Astrocyte of the hippocampus (primary cell): ENCODE measurements around the gene TMEM89.

Source experiments
- DNase-seq: peaks from one replicate; pipeline ENCODE4 v3.0.0; 2011; ENCODE audit warnings: low read depth, low spot score

TMEM89 gene

GRCh38 chr3:48642605-48643004, 21.0 kb upstream of the TMEM89 start:
- DNase-seq, result no peak

GRCh38 chr3:48641396-48641795, 19.8 kb upstream of the TMEM89 start:
- no peak for DNase-seq

GRCh38 chr3:48639944-48640606, 18.5 kb upstream of the TMEM89 start:
- DNase-seq, result no peak

- no peak for DNase-seq
Observed at GRCh38 chr3:48637305-48637704, 15.7 kb upstream of the TMEM89 start.

GRCh38 chr3:48636149-48636655, 14.6 kb upstream of the TMEM89 start:
- no peak for DNase-seq

GRCh38 chr3:48635222-48636021, 13.9 kb upstream of the TMEM89 start, which contains the start of gene SLC26A6:
TSS of gene SLC26A6 (minus strand) at chr3:48635461. CDS start at chr3:48635393, 68 bp downstream.
- peak; percentile 99 for DNase-seq

- DNase-seq, result peak; percentile 75
Observed at GRCh38 chr3:48634661-48635221, 13.2 kb upstream of the TMEM89 start.

GRCh38 chr3:48633743-48634142, 12.2 kb upstream of the TMEM89 start:
- no peak for DNase-seq

- no peak for DNase-seq
Observed at GRCh38 chr3:48633256-48633655, 11.7 kb upstream of the TMEM89 start.

GRCh38 chr3:48631516-48632448, 10.2 kb upstream of the TMEM89 start:
- no peak for DNase-seq

- no peak for DNase-seq
Observed at GRCh38 chr3:48630833-48631232, 9.3 kb upstream of the TMEM89 start.

- DNase-seq, result no peak
Observed at GRCh38 chr3:48630407-48630806, 8.8 kb upstream of the TMEM89 start.

GRCh38 chr3:48629894-48630293, 8.3 kb upstream of the TMEM89 start:
- DNase-seq, result no peak

GRCh38 chr3:48628277-48629017, 6.9 kb upstream of the TMEM89 start:
- DNase-seq, result no peak

GRCh38 chr3:48625600-48625999, 4.0 kb upstream of the TMEM89 start:
- DNase-seq, result no peak

GRCh38 chr3:48624767-48625166, 3.2 kb upstream of the TMEM89 start:
- DNase-seq, result no peak

GRCh38 chr3:48623851-48624547, 2.4 kb upstream of the TMEM89 start:
- no peak for DNase-seq

GRCh38 chr3:48619541-48620524, 1.7 kb downstream of the TMEM89 start:
- DNase-seq, result no peak

GRCh38 chr3:48617559-48617958, 4.0 kb downstream of the TMEM89 start:
- no peak for DNase-seq
